ENCODE measurements around the gene SLC35F3.

Gene SLC35F3

GRCh38 chr1:233981042-233981675 is 76.7 kb downstream of the SLC35F3 start:
- no peak for DNase-seq

- DNase-seq, result no peak
Observed at GRCh38 chr1:233982827-233983518, 78.5 kb downstream of the SLC35F3 start.

- DNase-seq, result no peak
Observed at GRCh38 chr1:233983811-233984210, 79.3 kb downstream of the SLC35F3 start.

- DNase-seq, result no peak
Observed at GRCh38 chr1:233988963-233989696, 84.7 kb downstream of the SLC35F3 start.

GRCh38 chr1:233990486-233990885 is 86.0 kb downstream of the SLC35F3 start:
- DNase-seq, result no peak

GRCh38 chr1:233993651-233994050 is 89.2 kb downstream of the SLC35F3 start:
- DNase-seq, result no peak

GRCh38 chr1:233994112-233994511 is 89.6 kb downstream of the SLC35F3 start:
- no peak for DNase-seq

- DNase-seq, result no peak
Observed at GRCh38 chr1:233998456-233998855, 94.0 kb downstream of the SLC35F3 start.

GRCh38 chr1:233998891-233999290 is 94.4 kb downstream of the SLC35F3 start:
- DNase-seq, result no peak

- no peak for DNase-seq
Observed at GRCh38 chr1:234000557-234001041, 96.1 kb downstream of the SLC35F3 start.

- DNase-seq, result no peak
Observed at GRCh38 chr1:234001817-234002216, 97.3 kb downstream of the SLC35F3 start.

- DNase-seq, result no peak
Observed at GRCh38 chr1:234004591-234004990, 100.1 kb downstream of the SLC35F3 start.

- DNase-seq, result no peak
Observed at GRCh38 chr1:234007684-234008083, 103.2 kb downstream of the SLC35F3 start.

- no peak for DNase-seq
Observed at GRCh38 chr1:234008591-234008990, 104.1 kb downstream of the SLC35F3 start.

GRCh38 chr1:234009668-234010067 is 105.2 kb downstream of the SLC35F3 start:
- no peak for DNase-seq

GRCh38 chr1:234014208-234014607 is 109.7 kb downstream of the SLC35F3 start:
- DNase-seq, result no peak

- DNase-seq, result no peak
Observed at GRCh38 chr1:234018816-234019215, 114.3 kb downstream of the SLC35F3 start.

- DNase-seq, result no peak
Observed at GRCh38 chr1:234019387-234019786, 114.9 kb downstream of the SLC35F3 start.

- DNase-seq, result no peak
Observed at GRCh38 chr1:234022302-234022701, 117.8 kb downstream of the SLC35F3 start.

GRCh38 chr1:234039603-234040002 is 135.1 kb downstream of the SLC35F3 start:
- no peak for DNase-seq

GRCh38 chr1:234040446-234041317 is 136.2 kb downstream of the SLC35F3 start:
- DNase-seq, result no peak

GRCh38 chr1:234044079-234044478 is 139.6 kb downstream of the SLC35F3 start:
- DNase-seq, result no peak

GRCh38 chr1:234047123-234047522 is 142.6 kb downstream of the SLC35F3 start:
- DNase-seq, result no peak
